T-helper 9 cell (primary cell): ENCODE results near the gene SOX11.

Experiments used
- DNase-seq: peaks from one replicate; pipeline ENCODE4 v3.0.0-alpha.2; 2020

SOX11 gene

GRCh38 chr2:5692561-5693286, 540 bp downstream of the SOX11 start:
- no peak for DNase-seq

- no peak for DNase-seq
These were observed 1.4 kb downstream of the SOX11 start for GRCh38 chr2:5693287-5694201.

GRCh38 chr2:5694306-5694705, 2.1 kb downstream of the SOX11 start:
- DNase-seq = no peak

DNA sequence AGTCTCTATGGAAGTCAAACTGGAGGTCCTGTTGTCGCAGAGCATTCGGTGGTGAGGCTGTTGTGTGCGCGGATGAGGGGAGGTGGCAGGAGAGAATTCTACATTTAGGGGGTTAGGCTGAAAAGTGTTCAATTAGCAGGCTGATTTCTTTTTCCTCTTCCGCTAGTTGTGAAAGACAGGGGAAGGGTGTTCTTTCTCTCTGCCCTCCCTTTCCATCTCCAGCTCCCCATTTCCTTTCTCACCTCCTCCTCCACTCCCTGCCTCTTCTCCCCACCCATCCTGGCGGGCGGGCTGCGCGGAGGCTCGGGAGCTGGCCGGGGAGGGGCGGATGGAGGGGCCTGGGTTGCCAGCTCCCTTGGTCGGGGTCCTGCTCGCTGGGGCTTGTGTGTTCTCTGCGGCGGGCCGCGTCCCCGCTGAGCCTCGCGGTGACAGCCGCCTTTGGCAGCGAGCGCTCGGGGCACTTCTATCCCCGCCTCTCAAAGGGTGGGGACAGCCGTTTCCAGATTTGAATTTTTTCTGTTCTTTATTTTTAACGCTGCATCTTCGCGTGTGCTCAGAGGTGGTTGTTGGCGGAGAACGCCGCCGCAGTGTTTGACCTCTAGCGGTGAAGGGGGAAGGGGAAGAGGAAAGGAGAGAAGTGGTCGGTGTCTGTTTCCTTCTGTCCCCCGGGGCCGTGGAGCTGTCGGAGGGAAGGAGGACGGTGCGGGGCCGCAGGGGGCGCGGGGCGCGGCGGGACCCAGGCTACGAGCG, 3.6 kb downstream of the SOX11 start:
- no peak for DNase-seq

GRCh38 chr2:5696404-5696944, 4.3 kb downstream of the SOX11 start:
- no peak for DNase-seq

- no peak for DNase-seq
These were observed 4.8 kb downstream of the SOX11 start for GRCh38 chr2:5696945-5697521.

GRCh38 chr2:5697562-5697961, 5.4 kb downstream of the SOX11 start:
- no peak for DNase-seq

DNA sequence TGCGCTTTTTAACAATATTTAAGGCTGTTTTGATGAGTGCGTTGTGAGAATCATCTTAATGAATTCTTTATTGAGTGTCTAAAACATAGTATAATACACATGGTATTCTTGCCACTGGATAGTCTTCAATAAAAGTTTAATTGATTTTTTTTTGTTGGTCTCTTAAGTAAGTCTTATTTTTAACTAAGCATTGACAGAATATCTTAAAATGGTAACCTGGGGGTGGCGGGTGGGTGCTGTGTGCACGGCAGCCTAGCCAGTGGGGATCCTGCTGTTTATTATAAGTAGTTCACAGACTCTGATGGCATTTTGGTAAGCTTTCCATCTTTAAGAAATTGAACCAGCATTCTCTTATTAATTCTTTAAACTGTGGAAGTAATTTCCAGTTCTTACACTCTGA, 6.0 kb downstream of the SOX11 start:
- no peak for DNase-seq

- no peak for DNase-seq
These were observed 7.8 kb downstream of the SOX11 start for GRCh38 chr2:5699963-5700362.

DNA sequence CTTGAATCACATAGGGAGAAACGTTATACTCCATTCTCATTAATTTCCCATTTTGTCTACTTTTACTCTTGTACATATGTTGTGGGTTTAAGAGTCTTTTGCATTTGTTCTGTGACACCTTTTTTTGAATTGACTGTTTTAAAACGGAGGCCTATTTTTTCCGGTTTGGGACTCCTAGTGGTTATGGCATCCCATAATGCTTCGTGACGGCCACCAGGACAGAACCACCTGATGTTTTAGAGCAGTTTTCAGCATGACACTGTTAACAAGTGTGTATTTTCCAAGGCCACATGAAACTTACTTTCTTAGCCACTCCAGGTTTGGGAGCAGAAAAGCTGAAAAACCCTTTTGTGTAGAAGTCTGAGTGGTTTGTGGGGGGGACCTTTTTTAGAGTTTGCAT, 8.4 kb downstream of the SOX11 start:
- DNase-seq = no peak

DNA sequence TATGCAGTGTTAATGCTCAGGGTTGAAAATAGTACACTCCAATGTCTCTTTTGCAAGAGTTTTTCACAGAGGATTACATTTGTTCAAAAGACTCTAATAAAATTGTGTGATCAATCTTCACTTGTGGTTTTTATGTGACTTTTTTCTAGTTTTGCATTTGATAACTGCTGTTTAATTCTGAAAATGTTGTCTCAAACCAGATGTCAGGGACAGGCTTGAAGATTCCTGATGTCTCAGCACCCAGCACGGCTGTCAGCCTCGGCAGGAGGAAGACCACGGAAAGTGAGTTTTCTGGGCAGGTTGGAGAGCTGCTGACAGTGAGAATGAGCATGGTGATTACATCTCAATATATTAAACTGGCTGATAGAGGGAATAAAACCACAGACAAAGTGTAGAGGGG, 9.1 kb downstream of the SOX11 start:
- no peak for DNase-seq

- no peak for DNase-seq
These were observed 11.0 kb downstream of the SOX11 start for GRCh38 chr2:5703166-5703565.

- DNase-seq = no peak
These were observed 13.3 kb downstream of the SOX11 start for GRCh38 chr2:5705490-5705889.

DNA sequence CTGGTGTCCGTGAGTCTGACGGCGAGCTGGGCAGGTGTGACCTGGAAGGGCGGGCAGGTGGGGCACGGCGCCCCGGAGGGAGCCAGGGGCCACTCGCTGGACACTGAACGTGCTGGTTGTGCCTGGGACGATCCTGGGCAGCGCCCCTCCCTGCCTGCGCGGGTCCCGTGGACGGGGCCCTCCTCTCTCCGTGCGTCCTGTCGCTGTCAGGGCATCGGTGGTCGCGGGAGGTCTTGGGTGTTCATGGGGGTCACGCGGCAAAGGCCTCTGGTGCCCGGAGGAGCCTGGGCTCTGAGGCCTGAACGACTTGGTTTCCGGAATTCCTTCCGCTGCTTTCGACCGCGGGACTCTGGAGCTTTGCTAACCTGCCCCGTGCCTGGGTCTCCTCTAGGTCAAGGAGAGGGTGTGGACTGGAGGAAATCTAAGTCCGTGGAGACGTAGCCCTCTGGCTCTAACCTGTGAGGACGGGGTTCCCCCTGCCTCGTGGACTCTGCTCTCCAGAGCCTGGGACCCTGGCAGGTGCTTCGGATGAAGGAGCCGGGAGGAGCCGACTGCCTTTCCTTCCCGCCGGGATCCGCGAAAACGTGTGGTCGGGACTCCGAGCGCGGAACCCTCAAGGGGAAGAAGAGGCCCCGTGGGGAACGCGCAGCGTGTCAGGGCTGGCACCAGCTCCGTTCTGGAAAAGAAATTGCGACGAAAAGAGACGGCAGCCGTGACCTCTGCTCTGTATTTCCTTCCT, 14.7 kb downstream of the SOX11 start:
- no peak for DNase-seq

DNA sequence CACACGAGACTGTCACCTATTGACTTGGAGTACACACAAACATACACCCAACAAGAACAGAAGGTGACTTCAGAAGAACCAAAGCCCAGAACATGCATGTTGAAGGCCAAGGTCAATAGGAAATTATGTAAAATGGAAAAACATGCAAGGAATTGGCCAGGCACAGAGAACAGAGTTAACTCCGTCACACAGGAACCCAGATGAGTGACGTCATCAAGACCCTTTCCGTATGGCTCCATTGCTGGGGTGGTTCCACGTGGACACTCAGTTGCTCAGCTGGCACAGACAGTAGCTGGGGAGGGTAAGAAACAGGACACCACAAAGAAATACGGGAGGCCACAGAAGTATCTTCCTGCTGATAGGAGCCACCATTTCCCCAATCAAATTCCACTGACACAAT, 18.4 kb downstream of the SOX11 start:
- DNase-seq = no peak

- DNase-seq = no peak
These were observed 20.9 kb downstream of the SOX11 start for GRCh38 chr2:5713101-5713500.

GRCh38 chr2:5719629-5720334, 27.6 kb downstream of the SOX11 start:
- DNase-seq = no peak

GRCh38 chr2:5720426-5720825, 28.2 kb downstream of the SOX11 start:
- no peak for DNase-seq

DNA sequence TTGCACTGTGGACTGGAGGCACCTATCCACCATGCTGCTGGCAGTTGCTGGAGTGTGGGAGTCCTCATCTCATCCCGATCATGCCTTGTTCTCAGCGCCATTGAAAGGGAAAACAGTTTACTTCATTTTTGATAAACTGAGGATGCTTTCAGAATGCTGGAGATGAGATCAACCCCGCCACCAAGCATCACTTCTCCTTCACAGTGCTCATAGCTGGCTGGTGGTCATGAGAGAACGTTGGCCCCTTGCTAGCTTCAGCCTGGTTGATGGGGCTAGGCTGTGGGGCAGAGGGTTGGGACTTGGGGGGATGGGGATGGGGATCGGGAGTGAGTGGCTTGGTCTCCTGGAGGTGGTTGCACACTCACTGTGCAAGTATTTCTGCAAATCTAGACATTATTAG, 30.1 kb downstream of the SOX11 start:
- no peak for DNase-seq

- DNase-seq = no peak
These were observed 31.9 kb downstream of the SOX11 start for GRCh38 chr2:5723791-5724735.
